Right renal cortex interstitium (tissue), 3 donors: ENCODE measurements around the gene IKZF4. TPM values are rescaled to one million over a fixed set of nuclear protein-coding genes. Genes with fewer than 3 reads are reported as not detected.

Source experiments
- DNase-seq, 3 donors: peaks; one replicate each; pipeline ENCODE4 v3.0.0-alpha.2; 2013; ENCODE audit warnings: low read depth in 3 of 3, low spot score in 2 of 3
- polyA plus RNA-seq, 3 donors: library from polyadenylated mRNA; unstranded; fragments of 120-200 nt; gene quantifications; one replicate each; pipeline ENCODE4 v1.2.1, GENCODE V29; 2013; ENCODE audit not compliant: insufficient read length in 3 of 3

The IKZF4 gene
- polyA plus RNA-seq, 3 donors, result 15.0 to 15.7 (median 15.1) TPM

- no peak for DNase-seq
Observed at GRCh38 chr12:56081393-56082347, 60.8 kb downstream of the IKZF4 start.

DNA sequence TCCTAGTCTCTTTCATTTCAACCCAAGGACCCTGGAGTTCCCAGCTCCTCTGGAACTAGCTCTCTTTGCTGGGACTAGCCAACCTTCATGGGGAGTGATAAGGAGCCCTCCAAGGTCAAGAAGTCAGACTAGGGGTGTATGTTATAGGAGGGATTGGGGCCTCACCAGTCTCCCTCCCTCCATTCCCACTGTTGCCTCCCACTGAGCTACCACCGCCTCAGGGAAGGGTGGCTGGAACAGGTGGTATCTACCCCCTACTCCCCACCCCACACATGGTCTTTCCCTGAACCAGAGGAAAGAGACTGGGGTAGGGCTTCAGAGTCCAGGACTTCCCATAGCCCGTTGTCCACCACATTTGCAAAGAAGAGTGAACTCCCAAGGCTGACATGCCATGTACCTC is 61.5 kb downstream of the IKZF4 start:
- DNase-seq, result no peak

DNA sequence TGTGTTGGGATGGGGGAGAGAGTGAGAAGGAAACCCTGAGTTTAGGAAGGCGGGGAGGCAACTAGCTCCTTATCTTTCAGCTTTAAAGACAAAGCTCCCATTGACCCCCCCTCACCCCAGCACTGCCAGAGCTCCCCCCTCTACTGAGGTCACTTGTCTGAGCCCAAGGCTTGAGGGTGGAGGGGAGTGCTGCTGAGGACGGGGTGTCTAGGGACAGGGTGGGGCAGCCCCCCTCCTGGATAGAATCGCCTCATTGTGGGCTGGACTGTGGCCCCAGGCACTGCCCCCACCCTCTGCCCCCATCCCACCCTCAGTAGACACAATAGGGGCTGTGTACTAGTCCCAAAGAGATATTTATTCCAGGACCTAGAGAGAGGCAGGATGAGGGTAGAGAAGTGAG is 62.1 kb downstream of the IKZF4 start:
- DNase-seq, result no peak

DNA sequence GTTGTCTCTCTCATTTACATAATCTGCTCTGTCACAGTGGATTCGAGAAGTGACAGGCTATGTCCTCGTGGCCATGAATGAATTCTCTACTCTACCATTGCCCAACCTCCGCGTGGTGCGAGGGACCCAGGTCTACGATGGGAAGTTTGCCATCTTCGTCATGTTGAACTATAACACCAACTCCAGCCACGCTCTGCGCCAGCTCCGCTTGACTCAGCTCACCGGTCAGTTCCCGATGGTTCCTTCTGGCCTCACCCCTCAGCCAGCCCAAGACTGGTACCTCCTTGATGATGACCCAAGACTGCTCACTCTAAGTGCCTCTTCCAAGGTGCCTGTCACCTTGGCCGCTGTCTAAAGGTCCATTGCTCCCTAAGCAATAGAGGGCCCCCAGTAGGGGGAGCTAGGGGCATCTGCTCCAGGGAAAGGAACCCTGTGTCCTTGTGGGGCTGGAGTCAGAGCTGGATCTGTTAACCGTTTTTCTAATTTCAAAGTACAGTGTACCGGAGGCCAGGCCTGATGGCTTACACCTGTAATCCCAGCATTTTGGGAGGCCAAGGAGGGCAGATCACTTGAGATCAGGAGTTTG is 64.2 kb downstream of the IKZF4 start:
- DNase-seq, result no peak

DNA sequence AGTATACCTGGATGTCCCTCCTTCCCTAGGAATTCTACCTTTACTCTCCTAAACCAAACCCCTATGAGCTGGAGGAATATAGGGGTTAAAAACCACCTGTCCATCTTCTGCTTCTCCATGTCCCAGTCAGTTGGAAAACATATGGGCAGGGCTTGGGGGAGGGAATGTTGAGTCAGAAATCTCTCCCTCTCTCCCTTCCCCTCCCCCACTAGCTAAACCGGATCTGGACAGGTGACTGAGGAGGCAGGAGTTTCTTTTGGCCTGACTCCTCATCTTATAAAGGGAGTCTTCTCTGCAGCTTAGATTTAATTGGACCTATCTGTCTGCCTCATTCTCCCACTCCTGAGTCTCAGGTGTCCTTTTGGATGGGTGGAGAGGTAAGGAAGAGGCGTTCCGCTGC is 65.3 kb downstream of the IKZF4 start:
- DNase-seq, result no peak

DNA sequence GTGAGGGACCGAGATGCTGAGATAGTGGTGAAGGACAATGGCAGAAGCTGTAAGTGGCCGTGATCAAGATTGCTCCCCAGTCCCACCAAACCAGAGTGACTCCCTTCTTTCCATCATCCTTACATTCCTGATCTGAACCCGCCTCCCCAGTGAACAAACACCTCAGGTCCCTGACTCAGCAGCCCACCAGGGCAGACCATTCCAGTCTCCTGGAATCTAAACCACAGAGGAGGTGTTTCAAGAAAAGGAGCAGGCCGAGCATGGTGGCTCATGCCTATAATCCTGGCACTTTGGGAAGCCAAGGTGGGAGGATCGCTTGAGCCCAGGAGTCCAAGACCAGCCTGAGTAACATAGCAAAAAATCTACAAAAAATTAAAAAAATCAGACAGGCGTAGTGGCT is 65.8 kb downstream of the IKZF4 start:
- no peak for DNase-seq

DNA sequence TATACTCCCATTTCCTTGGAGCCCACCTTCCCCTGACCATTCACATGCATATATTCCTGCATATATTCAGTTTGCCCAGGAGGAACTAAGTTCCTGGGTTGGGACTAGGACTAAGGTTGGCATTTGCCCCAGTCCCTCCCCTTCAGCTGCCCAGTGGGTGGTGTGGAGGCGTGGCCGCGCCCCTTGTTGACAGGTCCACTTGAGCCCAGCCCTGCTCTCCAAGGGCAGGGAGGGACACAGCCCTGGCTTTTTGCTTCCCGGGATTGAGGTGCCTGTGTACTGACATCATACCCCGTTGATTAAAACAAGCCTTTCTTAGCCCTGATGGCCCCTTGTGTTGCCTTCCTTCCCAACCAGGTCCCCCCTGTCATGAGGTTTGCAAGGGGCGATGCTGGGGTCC is 66.4 kb downstream of the IKZF4 start:
- no peak for DNase-seq

Other genes with a start within 250 kb of the IKZF4 start
- 100 to 1,000 TPM; 131 to 167 (median 158) TPM for gene SARNP, start 203.3 kb upstream of the IKZF4 start, polyA plus RNA-seq
- 10 to 100 TPM; 32.4 to 43.5 (median 43.3) TPM for gene ORMDL2, start 203.0 kb upstream of the IKZF4 start, polyA plus RNA-seq
- gene DNAJC14, start 191.5 kb upstream of the IKZF4 start, polyA plus RNA-seq, result 10 to 100 TPM; 45.3 to 49.6 (median 46.6) TPM
- under 1 TPM; 0.47 to 0.93 (median 0.52) TPM for gene MMP19, start 178.1 kb upstream of the IKZF4 start, polyA plus RNA-seq
- gene PYM1, start 93.1 kb upstream of the IKZF4 start, polyA plus RNA-seq, result 10 to 100 TPM; 35.6 to 37.5 (median 36.3) TPM
- 10 to 100 TPM; 17.2 to 17.8 (median 17.7) TPM for gene DGKA, start 89.9 kb upstream of the IKZF4 start, polyA plus RNA-seq
- gene PMEL, start 55.0 kb upstream of the IKZF4 start, polyA plus RNA-seq, result 1 to 10 TPM; 3.0 to 3.9 (median 3.8) TPM
- 10 to 100 TPM; 56.8 to 58.8 (median 58.6) TPM for gene CDK2, start 54.2 kb upstream of the IKZF4 start, polyA plus RNA-seq
- gene RAB5B, start 47.0 kb upstream of the IKZF4 start, polyA plus RNA-seq, result 100 to 1,000 TPM; 160 to 162 (median 161) TPM
- gene SUOX, start 23.8 kb upstream of the IKZF4 start, polyA plus RNA-seq, result 10 to 100 TPM; 47.0 to 48.1 (median 47.4) TPM
- gene RPS26, start 20.9 kb downstream of the IKZF4 start, polyA plus RNA-seq, result 100 to 1,000 TPM; 127 to 550 (median 327) TPM
- gene ERBB3, start 59.1 kb downstream of the IKZF4 start, polyA plus RNA-seq, result 10 to 100 TPM; 72.3 to 90.7 (median 82.9) TPM
- 100 to 1,000 TPM; 171 to 177 (median 175) TPM for gene PA2G4, start 83.5 kb downstream of the IKZF4 start, polyA plus RNA-seq
- gene RPL41, start 95.6 kb downstream of the IKZF4 start, polyA plus RNA-seq, result 1,000 to 10,000 TPM; 5,478 to 6,026 (median 6,015) TPM
- gene ZC3H10, start 97.2 kb downstream of the IKZF4 start, polyA plus RNA-seq, result 1 to 10 TPM; 5.8 to 6.3 (median 6.1) TPM
- 10 to 100 TPM; 75.1 to 82.9 (median 77.6) TPM for gene ESYT1, start 107.2 kb downstream of the IKZF4 start, polyA plus RNA-seq
- gene MYL6B, start 131.5 kb downstream of the IKZF4 start, polyA plus RNA-seq, result 100 to 1,000 TPM; 176 to 177 (median 176) TPM
- 1,000 to 10,000 TPM; 2,228 to 2,441 (median 2,313) TPM for gene MYL6, start 137.3 kb downstream of the IKZF4 start, polyA plus RNA-seq
- gene SMARCC2, start 168.4 kb downstream of the IKZF4 start, polyA plus RNA-seq, result 100 to 1,000 TPM; 112 to 131 (median 118) TPM
- gene RNF41, start 200.9 kb downstream of the IKZF4 start, polyA plus RNA-seq, result 10 to 100 TPM; 44.8 to 48.4 (median 46.7) TPM
- gene NABP2, start 203.3 kb downstream of the IKZF4 start, polyA plus RNA-seq, result 10 to 100 TPM; 26.1 to 31.5 (median 29.5) TPM
- 10 to 100 TPM; 36.0 to 50.3 (median 49.2) TPM for gene SLC39A5, start 209.0 kb downstream of the IKZF4 start, polyA plus RNA-seq
- 10 to 100 TPM; 24.9 to 27.2 (median 25.2) TPM for gene ANKRD52, start 237.3 kb downstream of the IKZF4 start, polyA plus RNA-seq
- gene COQ10A, start 245.9 kb downstream of the IKZF4 start, polyA plus RNA-seq, result 10 to 100 TPM; 16.6 to 19.6 (median 16.8) TPM